HEK293 (cell line): ENCODE data around the gene EIF4G1.
A peak's percentile ranks its signal among the peaks of the same experiment; 100 is the strongest.

Experiments
- CTCF ChIA-PET: fragments of 350-600 bp; formaldehyde crosslinking; extraction: SDS; loops from one replicate; lab custom pipeline; 2021; ENCODE audit warnings: antibody characterized with exemption; lab: Yijun Ruan, JAX
- POLR2A ChIA-PET: fragments of 300-600 bp; formaldehyde crosslinking; extraction: SDS; loops from one replicate; lab custom pipeline; 2020; ENCODE audit warnings: antibody characterized with exemption, inconsistent platforms; lab: Yijun Ruan, JAX
- H3K27ac ChIP-seq: fragments of 200-500 bp; sonication (Bioruptor generic); 2 replicates; pipeline ENCODE4 v1.5.1; 2014; ENCODE audit warnings: low read depth, low read length, control low read depth, inconsistent platforms; ENCODE audit errors: extremely low read depth
- H3K36me3 ChIP-seq, 2 experiments: fragments of 200-500 bp in 1 of 2; sonication (Bioruptor generic) in 1 of 2; 1 replicate in 1 of 2; 2 replicates in 1 of 2; pipeline ENCODE4 v1.5.1; 2014 to 2017; ENCODE audit warnings: inconsistent platforms in 2 of 2, low read length in 2 of 2; ENCODE audit not compliant: control insufficient read depth in 2 of 2, insufficient read depth in 1 of 2
- H3K4me1 ChIP-seq: fragments of 200-500 bp; sonication (Bioruptor generic); 2 replicates; pipeline ENCODE4 v1.5.1; 2014; ENCODE audit warnings: mild to moderate bottlenecking, low read length, inconsistent platforms; ENCODE audit not compliant: control insufficient read depth, insufficient read depth
- H3K4me3 ChIP-seq: 2 replicates; pipeline ENCODE4 v1.5.1; 2011; ENCODE audit warnings: low read depth, mild to moderate bottlenecking, control low read depth, low read length, moderate library complexity
- H3K9me3 ChIP-seq: fragments of 200-500 bp; sonication (Bioruptor generic); 2 replicates; pipeline ENCODE4 v1.5.1; 2014; ENCODE audit warnings: low read depth, low read length, inconsistent platforms; ENCODE audit not compliant: control insufficient read depth, insufficient read depth
- MYNN ChIP-seq: fragments of 450-650 bp; formaldehyde crosslinking; IDR thresholded peaks from 2 replicates; pipeline ENCODE4 v1.5.1; 2016; ENCODE audit warnings: missing biosample characterization, missing genetic modification characterization, borderline replicate concordance
- ZFP37 ChIP-seq: fragments of 450-650 bp; formaldehyde crosslinking; IDR thresholded peaks from 2 replicates; pipeline ENCODE4 v1.5.1; 2016; ENCODE audit warnings: missing biosample characterization, missing genetic modification characterization
- ZFP41 ChIP-seq: fragments of 450-650 bp; formaldehyde crosslinking; IDR thresholded peaks from 2 replicates; pipeline ENCODE4 v1.5.1; 2016; ENCODE audit warnings: missing biosample characterization, missing genetic modification characterization, borderline replicate concordance
- ZFP69B ChIP-seq: fragments of 450-650 bp; formaldehyde crosslinking; IDR thresholded peaks from 2 replicates; pipeline ENCODE4 v1.5.1; 2016; ENCODE audit warnings: missing biosample characterization, missing genetic modification characterization
- ZNF146 ChIP-seq: fragments of 450-650 bp; formaldehyde crosslinking; IDR thresholded peaks from 2 replicates; pipeline ENCODE4 v1.5.1; 2016; ENCODE audit warnings: missing biosample characterization, missing genetic modification characterization
- ZNF184 ChIP-seq: fragments of 450-650 bp; IDR thresholded peaks from 2 replicates; pipeline ENCODE4 v1.5.1; 2018; ENCODE audit warnings: missing biosample characterization, mild to moderate bottlenecking, missing genetic modification characterization
- ZNF214 ChIP-seq: fragments of 450-650 bp; formaldehyde crosslinking; IDR thresholded peaks from 2 replicates; pipeline ENCODE4 v1.5.1; 2017; ENCODE audit warnings: missing biosample characterization, mild to moderate bottlenecking, missing genetic modification characterization, borderline replicate concordance
- ZNF335 ChIP-seq: fragments of 450-650 bp; formaldehyde crosslinking; conservative IDR thresholded peaks from 2 replicates; pipeline ENCODE4 v1.5.1; 2016; ENCODE audit warnings: missing biosample characterization, missing genetic modification characterization
- ZNF621 ChIP-seq: fragments of 450-650 bp; formaldehyde crosslinking; IDR thresholded peaks from 2 replicates; pipeline ENCODE4 v1.5.1; 2017; ENCODE audit warnings: missing biosample characterization, missing genetic modification characterization
- ZXDB ChIP-seq: fragments of 450-650 bp; formaldehyde crosslinking; IDR thresholded peaks from 2 replicates; pipeline ENCODE4 v1.5.1; 2016; ENCODE audit warnings: missing biosample characterization, missing genetic modification characterization
- TF ChIP-seq, protein P1 (sequence below): sonication (generic); formaldehyde crosslinking; IDR thresholded peaks from 2 replicates; pipeline ENCODE4 v1.8.1; 2022; ENCODE audit warnings: mild to moderate bottlenecking, moderate library complexity, missing genetic modification reagents
- TF ChIP-seq, protein P2 (sequence below): IDR thresholded peaks from 2 replicates; pipeline ENCODE4 v1.6.1; 2011; ENCODE audit warnings: mild to moderate bottlenecking, low read depth, low read length, borderline replicate concordance
- TF ChIP-seq, protein P3 (sequence below): fragments of 450-650 bp; formaldehyde crosslinking; optimal IDR thresholded peaks from 2 replicates; pipeline ENCODE3; 2016; ENCODE audit warnings: missing biosample characterization, mild to moderate bottlenecking, missing genetic modification characterization
- TF ChIP-seq, protein P4 (sequence below): fragments of 450-650 bp; formaldehyde crosslinking; IDR thresholded peaks from 2 replicates; pipeline ENCODE4 v1.5.1; 2016; ENCODE audit warnings: missing biosample characterization, missing genetic modification characterization
- TF ChIP-seq, protein P5 (sequence below): fragments of 450-650 bp; formaldehyde crosslinking; IDR thresholded peaks from 2 replicates; pipeline ENCODE4 v1.5.1; 2016; ENCODE audit warnings: missing biosample characterization, missing genetic modification characterization

Gene EIF4G1

DNA sequence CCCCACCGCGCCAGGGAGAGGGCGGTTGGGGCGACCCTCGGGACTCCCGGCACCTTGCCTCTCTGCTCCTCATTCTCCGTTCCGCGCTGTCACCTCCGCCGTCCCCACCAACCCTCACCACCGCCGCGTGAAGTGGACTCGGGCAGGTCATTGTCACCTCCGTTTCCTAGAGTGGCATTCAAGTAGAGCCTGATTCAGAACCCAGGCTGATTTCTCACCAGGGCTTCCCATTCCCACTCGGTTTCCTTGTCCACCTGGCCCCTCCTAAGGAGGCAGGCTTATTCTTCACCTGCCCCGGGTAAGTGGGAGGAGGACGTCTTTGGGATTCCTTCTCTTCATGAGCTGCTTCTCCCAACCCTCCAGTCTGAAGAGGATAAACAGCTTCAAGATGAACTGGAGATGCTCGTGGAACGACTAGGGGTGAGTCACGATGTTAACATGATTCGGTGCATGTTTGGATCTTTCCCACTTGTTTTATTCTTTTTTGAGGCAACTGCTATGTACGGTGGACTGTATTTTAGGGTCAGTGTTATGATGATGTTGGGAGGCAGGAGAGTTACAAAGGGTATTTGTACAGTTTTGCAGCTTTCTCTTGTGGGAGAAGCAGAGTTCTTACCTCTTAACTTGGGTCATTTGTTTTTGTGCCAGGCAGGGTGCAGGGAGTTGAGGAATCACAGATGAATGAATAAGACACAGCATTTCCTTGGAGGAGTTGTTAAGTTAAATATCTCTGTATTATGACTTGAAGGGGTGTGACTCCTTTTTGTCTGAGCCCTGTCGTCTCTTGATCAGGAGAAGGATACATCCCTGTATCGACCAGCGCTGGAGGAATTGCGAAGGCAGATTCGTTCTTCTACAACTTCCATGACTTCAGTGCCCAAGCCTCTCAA lies 14.7 kb upstream of the EIF4G1 start:
- H3K4me3 ChIP-seq: peak overlapping the region; percentile 98
- H3K4me1 ChIP-seq: no peaks in the 10 kb centered on the region
- CTCF ChIA-PET: interaction anchor here (1.0 to 1.2 kb wide), 2 partner anchors 50 to 72 kb away, joined by 3 to 4 read pairs; partner anchors contain the start of gene EEF1AKMT4
- H3K27ac ChIP-seq: peak overlapping the region; percentile 76
- POLR2A ChIA-PET: no interaction called here
- H3K36me3 ChIP-seq: peaks cover 15 to 52% of the 10 kb centered on the region in 2 experiments; a peak in 2 of 3 replicates
- no peaks in the 10 kb centered on the region for H3K9me3 ChIP-seq
- TF ChIP-seq, protein P1, sequence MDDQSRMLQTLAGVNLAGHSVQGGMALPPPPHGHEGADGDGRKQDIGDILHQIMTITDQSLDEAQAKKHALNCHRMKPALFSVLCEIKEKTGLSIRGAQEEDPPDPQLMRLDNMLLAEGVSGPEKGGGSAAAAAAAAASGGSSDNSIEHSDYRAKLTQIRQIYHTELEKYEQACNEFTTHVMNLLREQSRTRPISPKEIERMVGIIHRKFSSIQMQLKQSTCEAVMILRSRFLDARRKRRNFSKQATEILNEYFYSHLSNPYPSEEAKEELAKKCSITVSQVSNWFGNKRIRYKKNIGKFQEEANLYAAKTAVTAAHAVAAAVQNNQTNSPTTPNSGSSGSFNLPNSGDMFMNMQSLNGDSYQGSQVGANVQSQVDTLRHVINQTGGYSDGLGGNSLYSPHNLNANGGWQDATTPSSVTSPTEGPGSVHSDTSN (CRISPR knock-in tag): no peak
- TF ChIP-seq ZFP41 (tag by site-specific recombination) (no peak), ZNF621 (tag by site-specific recombination) (no peak), ZNF146 (no peak), ZXDB (tag by site-specific recombination) (no peak), ZNF184 (tag by site-specific recombination) (no peak), MYNN (tag by site-specific recombination) (0 out of 2 replicates have a peak, but pooled peaks have one; percentile 41), ZFP69B (tag by site-specific recombination) (no peak), ZNF214 (no peak), ZNF335 (tag by site-specific recombination) (no peak), ZFP37 (tag by site-specific recombination) (peak; percentile 37)
- TF ChIP-seq, protein P2, sequence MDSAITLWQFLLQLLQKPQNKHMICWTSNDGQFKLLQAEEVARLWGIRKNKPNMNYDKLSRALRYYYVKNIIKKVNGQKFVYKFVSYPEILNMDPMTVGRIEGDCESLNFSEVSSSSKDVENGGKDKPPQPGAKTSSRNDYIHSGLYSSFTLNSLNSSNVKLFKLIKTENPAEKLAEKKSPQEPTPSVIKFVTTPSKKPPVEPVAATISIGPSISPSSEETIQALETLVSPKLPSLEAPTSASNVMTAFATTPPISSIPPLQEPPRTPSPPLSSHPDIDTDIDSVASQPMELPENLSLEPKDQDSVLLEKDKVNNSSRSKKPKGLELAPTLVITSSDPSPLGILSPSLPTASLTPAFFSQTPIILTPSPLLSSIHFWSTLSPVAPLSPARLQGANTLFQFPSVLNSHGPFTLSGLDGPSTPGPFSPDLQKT: no peak
- TF ChIP-seq, protein P3, sequence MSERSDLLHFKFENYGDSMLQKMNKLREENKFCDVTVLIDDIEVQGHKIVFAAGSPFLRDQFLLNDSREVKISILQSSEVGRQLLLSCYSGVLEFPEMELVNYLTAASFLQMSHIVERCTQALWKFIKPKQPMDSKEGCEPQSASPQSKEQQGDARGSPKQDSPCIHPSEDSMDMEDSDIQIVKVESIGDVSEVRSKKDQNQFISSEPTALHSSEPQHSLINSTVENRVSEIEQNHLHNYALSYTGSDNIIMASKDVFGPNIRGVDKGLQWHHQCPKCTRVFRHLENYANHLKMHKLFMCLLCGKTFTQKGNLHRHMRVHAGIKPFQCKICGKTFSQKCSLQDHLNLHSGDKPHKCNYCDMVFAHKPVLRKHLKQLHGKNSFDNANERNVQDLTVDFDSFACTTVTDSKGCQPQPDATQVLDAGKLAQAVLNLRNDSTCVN (tag by site-specific recombination): peak; percentile 57
- TF ChIP-seq, protein P4, sequence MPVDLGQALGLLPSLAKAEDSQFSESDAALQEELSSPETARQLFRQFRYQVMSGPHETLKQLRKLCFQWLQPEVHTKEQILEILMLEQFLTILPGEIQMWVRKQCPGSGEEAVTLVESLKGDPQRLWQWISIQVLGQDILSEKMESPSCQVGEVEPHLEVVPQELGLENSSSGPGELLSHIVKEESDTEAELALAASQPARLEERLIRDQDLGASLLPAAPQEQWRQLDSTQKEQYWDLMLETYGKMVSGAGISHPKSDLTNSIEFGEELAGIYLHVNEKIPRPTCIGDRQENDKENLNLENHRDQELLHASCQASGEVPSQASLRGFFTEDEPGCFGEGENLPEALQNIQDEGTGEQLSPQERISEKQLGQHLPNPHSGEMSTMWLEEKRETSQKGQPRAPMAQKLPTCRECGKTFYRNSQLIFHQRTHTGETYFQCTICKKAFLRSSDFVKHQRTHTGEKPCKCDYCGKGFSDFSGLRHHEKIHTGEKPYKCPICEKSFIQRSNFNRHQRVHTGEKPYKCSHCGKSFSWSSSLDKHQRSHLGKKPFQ: no peak
- TF ChIP-seq, protein P5, sequence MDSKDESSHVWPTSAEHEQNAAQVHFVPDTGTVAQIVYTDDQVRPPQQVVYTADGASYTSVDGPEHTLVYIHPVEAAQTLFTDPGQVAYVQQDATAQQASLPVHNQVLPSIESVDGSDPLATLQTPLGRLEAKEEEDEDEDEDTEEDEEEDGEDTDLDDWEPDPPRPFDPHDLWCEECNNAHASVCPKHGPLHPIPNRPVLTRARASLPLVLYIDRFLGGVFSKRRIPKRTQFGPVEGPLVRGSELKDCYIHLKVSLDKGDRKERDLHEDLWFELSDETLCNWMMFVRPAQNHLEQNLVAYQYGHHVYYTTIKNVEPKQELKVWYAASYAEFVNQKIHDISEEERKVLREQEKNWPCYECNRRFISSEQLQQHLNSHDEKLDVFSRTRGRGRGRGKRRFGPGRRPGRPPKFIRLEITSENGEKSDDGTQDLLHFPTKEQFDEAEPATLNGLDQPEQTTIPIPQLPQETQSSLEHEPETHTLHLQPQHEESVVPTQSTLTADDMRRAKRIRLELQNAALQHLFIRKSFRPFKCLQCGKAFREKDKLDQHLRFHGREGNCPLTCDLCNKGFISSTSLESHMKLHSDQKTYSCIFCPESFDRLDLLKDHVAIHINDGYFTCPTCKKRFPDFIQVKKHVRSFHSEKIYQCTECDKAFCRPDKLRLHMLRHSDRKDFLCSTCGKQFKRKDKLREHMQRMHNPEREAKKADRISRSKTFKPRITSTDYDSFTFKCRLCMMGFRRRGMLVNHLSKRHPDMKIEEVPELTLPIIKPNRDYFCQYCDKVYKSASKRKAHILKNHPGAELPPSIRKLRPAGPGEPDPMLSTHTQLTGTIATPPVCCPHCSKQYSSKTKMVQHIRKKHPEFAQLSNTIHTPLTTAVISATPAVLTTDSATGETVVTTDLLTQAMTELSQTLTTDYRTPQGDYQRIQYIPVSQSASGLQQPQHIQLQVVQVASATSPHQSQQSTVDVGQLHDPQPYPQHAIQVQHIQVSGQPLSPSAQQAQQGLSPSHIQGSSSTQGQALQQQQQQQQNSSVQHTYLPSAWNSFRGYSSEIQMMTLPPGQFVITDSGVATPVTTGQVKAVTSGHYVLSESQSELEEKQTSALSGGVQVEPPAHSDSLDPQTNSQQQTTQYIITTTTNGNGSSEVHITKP (tag by site-specific recombination): no peak
